Raji (cell line): ENCODE data around the gene SKA1.

ENCODE experiments used
- POLR2A ChIP-seq: IDR thresholded peaks from 2 replicates; pipeline ENCODE4 v1.6.1; 2011; ENCODE audit warnings: low read depth, low read length, control low read depth; ENCODE audit not compliant: insufficient read depth

Gene SKA1

GRCh38 chr18:50409236-50409635 lies 34.4 kb downstream of the SKA1 start:
- TF ChIP-seq POLR2A: no peak

- TF ChIP-seq POLR2A: no peak
Observed at GRCh38 chr18:50410008-50410407, 35.2 kb downstream of the SKA1 start.

- no peak for TF ChIP-seq POLR2A
Observed at GRCh38 chr18:50410894-50411293, 36.0 kb downstream of the SKA1 start.

GRCh38 chr18:50418650-50419049 lies 43.8 kb downstream of the SKA1 start:
- TF ChIP-seq POLR2A: no peak

GRCh38 chr18:50422286-50422898 lies 47.5 kb downstream of the SKA1 start:
- no peak for TF ChIP-seq POLR2A

- no peak for TF ChIP-seq POLR2A
Observed at GRCh38 chr18:50424877-50425690, 50.2 kb downstream of the SKA1 start.

GRCh38 chr18:50427896-50428295 lies 53.0 kb downstream of the SKA1 start:
- TF ChIP-seq POLR2A: no peak

- no peak for TF ChIP-seq POLR2A
Observed at GRCh38 chr18:50428531-50429206, 53.8 kb downstream of the SKA1 start.

DNA sequence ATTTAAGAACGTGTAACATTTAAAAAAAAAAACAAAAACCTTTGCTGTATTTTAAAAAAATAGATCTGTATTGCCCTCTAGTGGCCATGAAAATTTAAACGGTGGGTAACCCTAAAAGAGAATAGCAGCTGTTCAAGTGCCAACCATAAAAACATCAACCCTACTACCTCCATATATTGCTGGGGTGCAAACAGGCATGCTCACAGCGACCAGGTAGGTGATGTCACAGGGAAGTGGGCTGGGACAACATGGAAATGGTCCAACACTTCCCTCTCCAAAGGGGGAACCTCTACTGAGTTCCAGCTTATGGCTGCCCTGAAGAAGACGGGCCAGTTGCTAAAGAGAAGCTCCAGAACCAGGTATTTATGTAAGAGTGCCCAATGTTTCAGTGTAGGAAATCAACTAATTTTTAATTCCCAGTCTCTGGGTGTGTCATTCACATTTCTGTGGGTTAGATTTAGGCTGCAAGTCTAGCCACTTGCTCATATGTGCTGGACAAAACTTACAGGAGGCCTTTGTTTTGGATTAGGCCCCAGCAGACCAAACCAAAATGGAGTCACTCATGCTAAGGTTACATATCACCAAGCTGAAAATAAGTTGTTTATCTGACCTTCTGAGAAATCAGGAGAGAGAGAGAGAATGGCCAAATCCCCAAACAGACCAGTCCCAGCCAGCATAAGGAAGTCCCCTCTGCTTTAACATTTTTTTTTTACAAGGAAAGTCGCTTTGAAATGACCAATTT lies 54.5 kb downstream of the SKA1 start:
- TF ChIP-seq POLR2A: no peak

- TF ChIP-seq POLR2A: no peak
Observed at GRCh38 chr18:50432915-50433314, 58.1 kb downstream of the SKA1 start.

DNA sequence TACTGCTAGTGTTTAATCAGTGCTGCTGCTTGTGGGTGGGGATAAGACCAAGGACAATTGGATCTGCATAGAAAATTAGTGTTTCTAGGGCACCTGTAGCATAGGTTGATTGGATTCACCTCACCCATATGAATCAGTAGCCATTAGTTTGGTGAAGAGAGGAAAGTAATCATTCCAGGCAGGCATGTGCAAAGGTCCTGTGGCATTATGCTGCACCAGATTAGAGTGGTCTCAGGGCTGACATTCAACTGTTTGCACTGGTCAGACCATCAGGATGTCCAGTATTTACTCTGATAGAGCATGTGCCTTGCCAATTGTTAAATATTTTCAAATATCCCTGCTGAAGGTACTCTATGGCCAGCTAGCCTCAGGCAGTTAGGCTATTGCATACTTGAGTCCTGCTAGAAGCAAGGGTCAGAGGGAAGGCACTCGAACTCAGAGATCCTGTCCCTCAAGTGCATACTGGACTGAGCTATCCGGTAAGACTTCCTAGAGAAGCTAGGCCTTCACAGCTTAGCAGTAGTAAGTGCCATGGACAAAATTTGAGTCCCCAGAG lies 64.7 kb downstream of the SKA1 start:
- no peak for TF ChIP-seq POLR2A

GRCh38 chr18:50441016-50441415 lies 66.2 kb downstream of the SKA1 start:
- TF ChIP-seq POLR2A: no peak

DNA sequence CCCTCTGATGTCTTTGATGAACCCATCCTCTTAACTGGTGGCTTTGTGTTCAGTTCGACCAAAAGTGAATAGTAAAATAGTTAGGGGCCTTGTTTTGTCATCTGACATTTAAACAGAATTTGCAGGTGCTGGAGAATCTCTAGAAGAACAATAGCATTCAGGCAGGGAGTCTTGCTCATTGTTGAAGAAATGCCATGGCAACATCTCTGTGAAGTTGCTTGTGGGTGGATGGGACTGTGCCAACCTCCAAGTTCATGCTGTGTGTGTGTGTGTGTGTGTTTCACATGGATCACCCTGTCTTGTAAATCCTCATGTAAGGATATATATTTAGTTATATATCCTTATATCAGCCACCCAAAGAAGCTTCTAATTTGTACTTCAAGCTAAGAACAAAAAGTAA lies 66.7 kb downstream of the SKA1 start:
- TF ChIP-seq POLR2A: no peak
